H7 (cell line): Measurements from ENCODE around the gene COL9A3. TPM values are rescaled to one million over a fixed set of nuclear protein-coding genes. Genes with fewer than 3 reads are reported as not detected.
"Not testable (repeated sequence)": the region's sequence is repeated elsewhere in the genome, so short reads cannot be mapped to it uniquely, and the experiment has no call there.

Experiments
- DNase-seq: peaks from one replicate; pipeline ENCODE4 v3.0.0; 2012
- H3K27me3 ChIP-seq: 2 replicates; pipeline ENCODE4 v1.6.0; 2011; ENCODE audit warnings: mild to moderate bottlenecking, low read length; ENCODE audit not compliant: control insufficient read depth, insufficient read depth
- H3K36me3 ChIP-seq: replicated peaks from 2 replicates; pipeline ENCODE4 v1.5.1; 2011; ENCODE audit warnings: low read length; ENCODE audit not compliant: control insufficient read depth, insufficient read depth
- H3K4me3 ChIP-seq: 2 replicates; pipeline ENCODE4 v1.5.1; 2011; ENCODE audit warnings: low read depth, mild to moderate bottlenecking, control low read depth, low read length, moderate library complexity; ENCODE audit not compliant: insufficient read depth
- total RNA-seq: library from RNA; depleted of rRNA; stranded (reverse); fragments of >200 nt; shearing (Covaris generic); gene quantifications from 2 replicates; pipeline ENCODE4 v1.2.3, GENCODE V29; 2014

COL9A3 gene
- total RNA-seq, 1 experiment from 2014 or later = 139 TPM

- Histone ChIP-seq H3K36me3 (peaks cover 8% of the 10 kb centered on the region), H3K4me3 (peak overlapping the region; percentile 65), H3K27me3 (no peaks in the 10 kb centered on the region)
- peak; percentile 88 for DNase-seq
These were observed 44.3 kb downstream of the COL9A3 start for GRCh38 chr20:62860924-62861691.

- peak; percentile 99 for DNase-seq
- peaks cover 5% of the 10 kb centered on the region for H3K36me3 ChIP-seq
- no peaks in the 10 kb centered on the region for H3K27me3 ChIP-seq
- H3K4me3 ChIP-seq = peak within 1 kb of the TSS; percentile 65
These were observed 45.0 kb downstream of the COL9A3 start, which contains the start of gene TCFL5 for GRCh38 chr20:62861726-62862336. Gene TCFL5, minus strand, starts transcription at chr20:62861822. Its CDS starts 152 bp downstream, at chr20:62861670.

DNA sequence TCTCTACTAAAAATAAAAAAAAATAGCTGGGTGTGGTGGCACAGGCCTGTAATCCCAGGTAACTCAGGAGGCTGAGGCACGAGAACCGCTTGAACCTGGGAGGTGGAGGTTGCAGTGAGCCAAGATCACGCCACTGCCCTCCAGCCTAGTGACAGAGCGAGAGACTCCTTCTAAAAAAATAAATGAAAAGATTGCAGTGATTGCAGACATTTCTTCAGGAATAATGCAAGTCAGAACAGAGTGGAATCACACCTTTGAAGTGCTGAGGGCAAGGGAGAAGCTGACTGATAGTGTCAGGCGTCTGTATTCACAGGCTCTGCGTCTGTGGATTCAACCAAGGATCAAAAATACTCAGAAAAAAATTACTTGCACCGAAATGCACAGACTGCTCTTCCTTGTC lies 47.4 kb downstream of the COL9A3 start:
- DNase-seq = no peak
- Histone ChIP-seq H3K36me3 (no peaks in the 10 kb centered on the region), H3K4me3 (no peak overlapping the region), H3K27me3 (no peaks in the 10 kb centered on the region)

GRCh38 chr20:62872184-62872847 lies 55.5 kb downstream of the COL9A3 start:
- Histone ChIP-seq H3K36me3 (no peaks in the 10 kb centered on the region), H3K4me3 (no peak overlapping the region), H3K27me3 (no peaks in the 10 kb centered on the region)
- no peak for DNase-seq

DNA sequence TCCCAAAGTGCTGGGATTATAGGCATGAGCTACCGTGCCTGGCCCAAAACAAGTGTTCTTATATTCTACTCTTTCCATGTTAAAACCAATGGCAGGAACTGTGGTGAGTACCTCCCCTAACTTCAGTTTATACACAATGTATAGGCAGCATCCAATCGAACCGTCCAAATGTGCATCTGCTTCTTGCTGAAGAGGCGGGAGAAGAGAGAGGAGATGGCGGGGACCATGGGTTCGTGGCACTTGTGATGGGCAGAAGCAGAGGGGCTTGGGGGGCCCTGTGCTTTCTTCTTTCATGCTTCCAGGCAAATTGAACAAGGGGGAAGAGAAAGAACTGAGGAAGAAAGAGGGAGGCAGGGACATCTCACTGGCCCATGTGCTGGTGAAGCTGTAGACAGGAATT lies 56.0 kb downstream of the COL9A3 start:
- no peaks in the 10 kb centered on the region for H3K27me3 ChIP-seq
- no peaks in the 10 kb centered on the region for H3K36me3 ChIP-seq
- no peak overlapping the region for H3K4me3 ChIP-seq
- DNase-seq = no peak

GRCh38 chr20:62873280-62873679 lies 56.4 kb downstream of the COL9A3 start:
- no peaks in the 10 kb centered on the region for H3K27me3 ChIP-seq
- no peaks in the 10 kb centered on the region for H3K36me3 ChIP-seq
- no peak overlapping the region for H3K4me3 ChIP-seq
- no peak for DNase-seq

GRCh38 chr20:62873681-62874031 lies 56.8 kb downstream of the COL9A3 start:
- not testable (repeated sequence) for H3K36me3 ChIP-seq, DNase-seq, H3K4me3 ChIP-seq, H3K27me3 ChIP-seq

- DNase-seq = peak; percentile 67
- Histone ChIP-seq H3K4me3 (no peak overlapping the region), H3K36me3 (no peaks in the 10 kb centered on the region), H3K27me3 (no peaks in the 10 kb centered on the region)
These were observed 58.1 kb downstream of the COL9A3 start for GRCh38 chr20:62874964-62875344.

GRCh38 chr20:62875419-62876361 lies 58.8 kb downstream of the COL9A3 start:
- Histone ChIP-seq H3K36me3 (no peaks in the 10 kb centered on the region), H3K27me3 (no peaks in the 10 kb centered on the region), H3K4me3 (no peak overlapping the region)
- DNase-seq = peak; percentile 93

- no peak overlapping the region for H3K4me3 ChIP-seq
- no peaks in the 10 kb centered on the region; the same call in 1 of the 2 replicates for H3K36me3 ChIP-seq
- H3K27me3 ChIP-seq = no peaks in the 10 kb centered on the region
- peak; percentile 49 for DNase-seq
These were observed 59.7 kb downstream of the COL9A3 start for GRCh38 chr20:62876501-62876901.

GRCh38 chr20:62876902-62877816 lies 60.3 kb downstream of the COL9A3 start:
- Histone ChIP-seq H3K27me3 (no peaks in the 10 kb centered on the region), H3K36me3 (no peaks in the 10 kb centered on the region; the same call in 1 of the 2 replicates), H3K4me3 (no peak overlapping the region)
- peak; percentile 71 for DNase-seq

DNA sequence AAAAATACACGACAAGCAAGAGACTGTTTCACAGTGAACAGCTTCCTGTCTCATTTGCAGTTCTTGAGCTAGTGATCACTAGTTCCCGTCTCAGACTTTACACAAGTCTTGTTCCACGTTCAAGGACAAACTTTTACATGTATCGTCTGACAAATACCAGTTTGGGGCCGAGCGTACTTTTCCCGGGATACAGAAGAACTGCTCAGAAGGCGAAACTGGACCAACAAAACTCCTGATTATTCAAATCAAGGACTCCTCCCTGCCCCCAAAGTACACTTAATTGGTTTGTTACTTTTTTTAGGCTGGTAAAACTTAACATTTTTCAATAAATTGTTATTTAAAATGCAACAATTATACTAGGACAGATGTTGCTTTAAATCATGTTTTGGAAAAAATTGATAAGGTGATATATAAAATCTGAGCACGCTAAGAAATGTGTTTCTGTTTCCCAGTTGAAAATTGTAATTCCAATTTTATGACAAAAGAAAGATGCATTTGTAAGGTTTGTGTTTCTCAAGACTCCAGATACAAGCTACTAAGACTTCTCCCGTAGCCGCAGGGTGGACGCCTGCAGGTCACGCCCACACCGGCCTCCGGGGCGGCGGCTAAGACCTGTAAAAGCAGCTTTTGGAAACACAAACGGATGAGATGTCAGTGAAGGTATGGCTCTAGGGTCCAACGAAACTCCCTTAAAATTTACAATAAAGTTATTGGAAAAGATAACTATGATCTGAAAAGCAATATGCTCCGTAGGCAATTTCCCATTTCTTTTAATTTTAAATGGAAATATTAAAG lies 61.6 kb downstream of the COL9A3 start:
- Histone ChIP-seq H3K4me3 (no peak overlapping the region), H3K27me3 (no peaks in the 10 kb centered on the region), H3K36me3 (no peaks in the 10 kb centered on the region; the same call in 1 of the 2 replicates)
- peak; percentile 89 for DNase-seq
